Suprapubic skin (tissue), 4 donors: Measurements from ENCODE around the gene SPARCL1.

ENCODE experiments used
- CTCF ChIP-seq, 2 donors: fragments of 200-600 bp in 1 of 2; fragments of 450-650 bp in 1 of 2; sonication (generic) in 1 of 2; IDR thresholded peaks; one replicate each; pipeline ENCODE4 v1.5.1; 2016 to 2019; ENCODE audit warnings: antibody characterized with exemption in 2 of 2, mild to moderate bottlenecking in 1 of 2, moderate library complexity in 1 of 2
- EP300 ChIP-seq: sonication (generic); formaldehyde crosslinking; IDR thresholded peaks from one replicate; pipeline ENCODE4 v1.6.1; 2017; ENCODE audit warnings: antibody characterized with exemption
- POLR2A ChIP-seq, 2 donors: fragments of 450-650 bp; IDR thresholded peaks; one replicate each; pipeline ENCODE4 v1.6.1; 2017; ENCODE audit warnings: antibody characterized with exemption in 2 of 2, mild to moderate bottlenecking in 2 of 2, moderate library complexity in 2 of 2
- POLR2AphosphoS5 ChIP-seq, 3 donors: sonication (generic); formaldehyde crosslinking; IDR thresholded peaks; one replicate each; pipeline ENCODE4 v1.6.1; 2017; ENCODE audit warnings: antibody characterized with exemption in 3 of 3

GRCh38 chr4:87469390-87469789, 59.8 kb downstream of the SPARCL1 start:
- TF ChIP-seq CTCF (IDR thresholded peaks at IDR 0.05) (no peak), POLR2A (IDR thresholded peaks at IDR 0.05) (no peak), EP300 (no peak), POLR2AphosphoS5 (IDR thresholded peaks at IDR 0.05) (no peak)
